Stimulated activated CD4-positive, alpha-beta T cell treated with anti-CD3 and anti-CD28 coated beads, Interleukin-12 subunit alpha, Interleukin-12 subunit beta, amount 100 ng/mL, for 48 hours (primary cell): ENCODE results near the gene KIF21B.
A peak's percentile ranks its signal among the peaks of the same experiment; 100 is the strongest.

Experiments
- DNase-seq, 3 donors: peaks; one replicate each; pipeline ENCODE4 v3.0.0-alpha.2; 2020; ENCODE audit warnings: low read depth in 2 of 3, low spot score in 1 of 3

KIF21B gene, protein sequence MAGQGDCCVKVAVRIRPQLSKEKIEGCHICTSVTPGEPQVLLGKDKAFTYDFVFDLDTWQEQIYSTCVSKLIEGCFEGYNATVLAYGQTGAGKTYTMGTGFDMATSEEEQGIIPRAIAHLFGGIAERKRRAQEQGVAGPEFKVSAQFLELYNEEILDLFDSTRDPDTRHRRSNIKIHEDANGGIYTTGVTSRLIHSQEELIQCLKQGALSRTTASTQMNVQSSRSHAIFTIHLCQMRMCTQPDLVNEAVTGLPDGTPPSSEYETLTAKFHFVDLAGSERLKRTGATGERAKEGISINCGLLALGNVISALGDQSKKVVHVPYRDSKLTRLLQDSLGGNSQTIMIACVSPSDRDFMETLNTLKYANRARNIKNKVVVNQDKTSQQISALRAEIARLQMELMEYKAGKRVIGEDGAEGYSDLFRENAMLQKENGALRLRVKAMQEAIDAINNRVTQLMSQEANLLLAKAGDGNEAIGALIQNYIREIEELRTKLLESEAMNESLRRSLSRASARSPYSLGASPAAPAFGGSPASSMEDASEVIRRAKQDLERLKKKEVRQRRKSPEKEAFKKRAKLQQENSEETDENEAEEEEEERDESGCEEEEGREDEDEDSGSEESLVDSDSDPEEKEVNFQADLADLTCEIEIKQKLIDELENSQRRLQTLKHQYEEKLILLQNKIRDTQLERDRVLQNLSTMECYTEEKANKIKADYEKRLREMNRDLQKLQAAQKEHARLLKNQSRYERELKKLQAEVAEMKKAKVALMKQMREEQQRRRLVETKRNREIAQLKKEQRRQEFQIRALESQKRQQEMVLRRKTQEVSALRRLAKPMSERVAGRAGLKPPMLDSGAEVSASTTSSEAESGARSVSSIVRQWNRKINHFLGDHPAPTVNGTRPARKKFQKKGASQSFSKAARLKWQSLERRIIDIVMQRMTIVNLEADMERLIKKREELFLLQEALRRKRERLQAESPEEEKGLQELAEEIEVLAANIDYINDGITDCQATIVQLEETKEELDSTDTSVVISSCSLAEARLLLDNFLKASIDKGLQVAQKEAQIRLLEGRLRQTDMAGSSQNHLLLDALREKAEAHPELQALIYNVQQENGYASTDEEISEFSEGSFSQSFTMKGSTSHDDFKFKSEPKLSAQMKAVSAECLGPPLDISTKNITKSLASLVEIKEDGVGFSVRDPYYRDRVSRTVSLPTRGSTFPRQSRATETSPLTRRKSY (N-terminal part only)

DNA sequence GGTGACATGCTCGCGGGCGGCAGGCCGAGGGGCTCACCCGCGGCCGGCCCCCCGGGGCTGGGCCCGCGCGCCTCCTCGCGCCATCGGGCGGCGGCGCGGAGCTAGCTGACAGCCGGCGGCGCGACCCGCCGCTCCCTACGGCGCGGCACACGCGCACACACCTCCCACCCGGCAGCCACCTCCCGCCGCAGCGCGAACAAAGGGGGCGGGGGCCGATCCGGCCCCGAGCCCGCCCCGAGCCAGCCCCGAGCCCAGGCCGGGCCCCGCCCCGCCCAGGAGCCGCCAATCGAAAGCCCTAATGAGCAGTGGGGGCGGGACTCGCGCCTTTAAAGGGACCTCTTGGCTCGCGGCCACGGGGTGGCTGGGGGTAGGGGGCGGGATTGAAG, at the start of gene KIF21B:
Gene KIF21B, minus strand, starts transcription at position 198 of the 386 bp plus-strand sequence. CDS start 331 bp downstream, outside the sequence.
- peak; percentile 79 to 86 (median 81) for DNase-seq

GRCh38 chr1:201072922-201073321, 49.4 kb upstream of the KIF21B start:
- no peak for DNase-seq

DNA sequence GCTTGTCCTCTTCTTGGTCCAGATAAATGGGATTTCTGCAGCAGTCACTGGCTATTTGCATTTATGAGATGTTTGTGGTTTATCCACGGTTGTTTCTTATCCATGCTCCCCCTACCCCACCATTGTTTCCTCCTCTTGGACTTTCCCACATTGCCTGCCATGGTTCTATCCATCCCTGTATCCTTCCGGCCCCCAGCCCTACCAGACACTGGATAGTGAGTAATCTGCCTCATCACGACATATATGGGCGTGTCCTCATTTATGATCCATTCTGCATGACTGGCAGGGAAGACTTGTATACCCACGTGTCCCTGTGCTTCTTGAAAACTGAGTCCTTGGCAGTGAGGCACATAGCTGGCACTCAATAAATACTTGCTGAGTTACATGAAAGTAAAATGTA, 48.6 kb upstream of the KIF21B start:
- DNase-seq = no peak

DNA sequence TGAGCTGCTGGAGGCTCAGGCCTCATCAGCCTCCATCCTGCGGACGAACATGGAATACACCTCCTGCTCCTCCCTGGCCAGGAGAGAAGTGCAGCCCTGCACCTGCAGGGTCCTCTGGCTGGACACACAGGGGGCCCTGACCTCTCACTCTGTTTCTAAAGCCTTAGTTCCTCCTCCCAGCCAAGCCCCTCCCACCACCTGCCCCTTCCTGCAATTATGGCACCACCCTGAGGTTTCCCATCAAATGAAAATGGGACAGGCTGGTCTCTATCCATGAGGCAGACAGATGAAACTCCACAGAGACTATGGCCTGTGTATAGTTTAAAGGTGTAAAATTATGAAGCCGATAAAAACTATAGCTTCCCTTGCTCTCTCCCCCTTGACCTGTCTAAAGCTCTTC, 46.1 kb upstream of the KIF21B start:
- DNase-seq = no peak

GRCh38 chr1:201068976-201069375, 45.5 kb upstream of the KIF21B start:
- no peak for DNase-seq

DNA sequence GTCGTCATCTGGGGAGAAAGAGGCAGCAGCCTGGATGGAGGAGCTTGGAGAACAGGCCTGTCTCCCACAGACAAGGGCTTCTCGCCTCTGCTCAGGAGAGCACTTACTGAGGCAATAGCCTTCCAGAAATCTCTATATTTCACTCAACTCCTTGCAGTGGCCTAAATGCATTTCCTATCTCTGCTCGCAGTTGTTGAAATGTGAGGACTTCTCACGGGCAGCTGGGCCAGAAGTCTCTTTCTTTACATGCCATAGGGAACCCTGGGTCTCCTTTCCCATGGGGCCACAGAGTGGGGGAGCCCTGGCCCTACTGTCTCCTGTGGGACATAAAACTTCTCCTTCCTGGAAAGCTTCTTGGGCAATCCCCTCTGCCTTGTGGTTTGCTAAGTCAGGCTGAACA, 43.5 kb upstream of the KIF21B start:
- no peak for DNase-seq

- DNase-seq = no peak
These were observed 42.2 kb upstream of the KIF21B start for GRCh38 chr1:201065686-201066085.

GRCh38 chr1:201064806-201065205, 41.3 kb upstream of the KIF21B start:
- DNase-seq = no peak

- no peak for DNase-seq
These were observed 39.6 kb upstream of the KIF21B start for GRCh38 chr1:201063145-201063544.

DNA sequence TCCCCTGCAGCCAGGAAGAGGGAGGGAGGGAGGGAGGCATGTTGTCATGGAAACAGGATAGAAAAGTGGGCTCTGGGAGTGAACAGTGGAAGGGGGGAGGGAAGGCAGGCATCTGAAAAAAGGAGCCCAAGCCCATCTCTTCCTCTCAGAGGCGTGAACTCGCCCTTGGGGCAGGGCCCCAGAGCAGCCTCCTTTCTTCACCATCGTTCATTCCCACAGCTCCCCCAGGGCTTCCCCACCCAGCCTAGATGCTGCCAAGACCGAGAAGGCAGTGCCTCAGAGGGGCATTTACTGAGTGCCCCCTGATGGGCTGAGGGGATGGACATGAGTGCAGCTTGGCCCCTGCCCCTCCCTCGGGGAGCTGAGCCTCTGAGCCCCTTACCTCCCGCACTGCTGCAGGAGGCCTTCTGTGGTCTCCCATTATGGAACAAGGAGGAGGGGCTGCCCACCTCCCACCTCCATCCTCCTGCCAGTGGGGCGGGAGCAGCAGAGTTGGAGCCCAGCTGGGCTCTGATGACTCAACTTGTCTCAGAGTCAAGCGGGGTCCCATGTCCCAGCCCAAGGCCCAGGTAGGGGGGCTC, 39.1 kb upstream of the KIF21B start:
- DNase-seq = no peak

DNA sequence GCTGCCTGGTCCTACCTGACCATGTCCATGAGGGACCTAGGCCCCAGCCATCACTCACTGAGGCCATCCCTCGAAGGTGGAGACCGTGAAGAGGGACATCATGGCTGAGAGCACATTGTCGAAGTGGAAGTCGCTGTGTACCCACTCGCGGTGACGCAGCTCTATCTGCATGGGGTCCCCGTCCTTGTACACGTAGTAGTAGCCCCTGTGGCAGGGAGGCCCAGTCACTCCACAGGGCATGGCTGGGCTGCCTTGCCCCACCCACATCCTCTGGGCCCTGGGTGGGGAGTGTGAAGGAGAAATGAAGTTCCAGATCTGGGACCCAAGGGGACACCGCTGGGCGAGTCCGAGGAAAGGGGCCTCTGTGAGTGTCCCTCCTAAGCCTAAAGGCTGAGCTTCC, 38.4 kb upstream of the KIF21B start:
- DNase-seq = no peak

DNA sequence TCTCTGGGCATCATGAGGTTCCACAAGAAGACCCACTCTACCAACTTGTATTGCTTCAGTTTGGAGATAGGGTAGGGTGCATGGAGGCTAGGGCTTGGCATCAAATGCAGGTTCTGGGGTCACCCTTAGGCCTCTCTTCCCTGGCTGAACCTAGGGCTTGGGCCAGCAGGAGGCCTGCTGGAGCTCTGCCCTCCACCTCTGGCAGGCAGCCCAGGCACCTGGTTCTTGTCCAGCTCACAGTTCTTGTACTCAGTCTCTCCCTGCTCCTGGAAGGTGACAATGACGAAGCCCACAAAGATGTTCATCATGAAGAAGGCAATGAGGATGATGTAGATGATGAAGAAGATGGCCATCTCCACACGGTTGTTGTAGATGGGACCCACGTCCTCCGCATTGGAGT, 37.5 kb upstream of the KIF21B start:
- DNase-seq = no peak

- no peak for DNase-seq
These were observed 37.1 kb upstream of the KIF21B start for GRCh38 chr1:201060586-201060985.

GRCh38 chr1:201059871-201060555, 36.5 kb upstream of the KIF21B start:
- no peak for DNase-seq

GRCh38 chr1:201059401-201059800, 35.9 kb upstream of the KIF21B start:
- no peak for DNase-seq

DNA sequence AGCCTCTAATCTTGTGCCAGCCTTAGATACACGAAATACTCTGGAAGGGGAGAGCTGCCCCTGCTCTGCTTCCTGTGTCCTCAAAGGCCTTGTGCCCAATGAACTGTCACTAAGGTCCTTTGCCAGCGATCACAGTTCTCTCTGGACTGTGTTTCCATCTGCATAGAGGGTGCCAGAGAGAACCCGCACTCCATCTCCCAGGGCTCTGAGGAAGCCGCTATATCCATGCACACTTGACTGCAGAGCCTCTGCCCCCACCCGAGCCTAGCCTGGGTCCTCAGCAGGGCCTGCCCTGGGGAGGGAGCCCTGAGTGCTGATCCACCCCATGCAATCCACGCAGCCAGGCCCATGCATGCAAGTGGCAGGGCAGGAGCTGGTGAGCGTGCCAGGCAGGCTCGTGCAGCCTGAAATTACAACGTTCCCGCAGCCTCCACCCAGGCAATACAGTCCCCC, 30.6 kb upstream of the KIF21B start:
- no peak for DNase-seq

DNA sequence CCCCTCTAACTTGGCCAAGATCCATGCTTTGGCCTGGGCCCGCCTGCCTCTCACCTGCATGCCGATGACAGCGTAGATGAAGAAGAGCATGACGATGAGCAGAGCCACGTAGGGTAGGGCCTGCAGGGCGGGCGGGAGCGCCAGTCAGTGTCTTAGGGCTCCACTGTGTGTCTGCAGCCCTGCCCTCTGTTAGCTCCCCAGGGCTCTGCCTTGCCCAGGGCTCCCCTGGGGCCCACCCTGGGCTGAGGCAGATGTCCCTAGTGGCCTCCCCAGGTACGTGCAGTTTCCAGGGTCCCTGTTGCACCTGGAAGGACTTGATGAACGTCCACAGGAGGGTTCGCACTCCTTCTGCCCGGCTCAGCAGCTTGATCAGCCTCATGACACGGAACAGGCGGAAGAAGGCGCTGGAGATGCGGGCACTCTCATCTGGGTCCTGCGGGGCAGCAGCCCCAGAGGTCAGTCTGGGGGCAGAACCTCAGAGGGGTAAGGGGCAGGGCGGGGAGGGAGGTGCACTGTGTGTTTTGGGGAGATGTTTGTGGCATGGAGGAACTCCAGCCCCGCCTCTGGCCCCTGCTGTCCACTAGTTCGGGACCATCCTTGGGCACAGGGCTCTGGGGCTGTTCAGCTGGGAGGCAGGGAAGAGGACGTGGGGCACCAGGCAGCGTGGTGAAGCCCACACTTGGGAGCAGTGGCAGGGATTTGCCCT, 29.8 kb upstream of the KIF21B start:
- DNase-seq = no peak

DNA sequence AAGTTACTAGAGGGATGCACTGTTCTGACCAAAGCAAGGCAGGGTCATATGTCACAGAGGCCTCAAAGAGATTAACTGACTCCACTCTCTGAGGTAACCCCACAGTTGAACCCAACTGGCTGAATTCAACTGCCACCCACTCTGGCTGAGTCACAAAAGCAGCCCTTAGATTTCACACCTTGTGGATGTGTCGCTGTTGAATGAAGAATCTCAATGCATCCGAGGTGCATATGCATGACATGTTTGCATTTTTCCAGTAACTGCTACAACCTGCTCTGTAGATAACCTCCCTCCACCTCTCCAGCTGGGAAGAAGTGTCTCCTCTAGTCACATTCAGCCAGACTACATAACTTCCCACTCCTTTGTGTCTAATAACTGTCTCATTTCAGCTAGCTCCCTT, 27.9 kb upstream of the KIF21B start:
- DNase-seq = no peak

GRCh38 chr1:201050515-201051277, 27.2 kb upstream of the KIF21B start:
- no peak for DNase-seq
